ENCODE results near the gene TNRC18. TPM values are rescaled to one million over a fixed set of nuclear protein-coding genes. Genes with fewer than 3 reads are reported as not detected.
A peak's percentile ranks its signal among the peaks of the same experiment; 100 is the strongest.
"Not testable (repeated sequence)": the region's sequence is repeated elsewhere in the genome, so short reads cannot be mapped to it uniquely, and the experiment has no call there.

Gene TNRC18, protein sequence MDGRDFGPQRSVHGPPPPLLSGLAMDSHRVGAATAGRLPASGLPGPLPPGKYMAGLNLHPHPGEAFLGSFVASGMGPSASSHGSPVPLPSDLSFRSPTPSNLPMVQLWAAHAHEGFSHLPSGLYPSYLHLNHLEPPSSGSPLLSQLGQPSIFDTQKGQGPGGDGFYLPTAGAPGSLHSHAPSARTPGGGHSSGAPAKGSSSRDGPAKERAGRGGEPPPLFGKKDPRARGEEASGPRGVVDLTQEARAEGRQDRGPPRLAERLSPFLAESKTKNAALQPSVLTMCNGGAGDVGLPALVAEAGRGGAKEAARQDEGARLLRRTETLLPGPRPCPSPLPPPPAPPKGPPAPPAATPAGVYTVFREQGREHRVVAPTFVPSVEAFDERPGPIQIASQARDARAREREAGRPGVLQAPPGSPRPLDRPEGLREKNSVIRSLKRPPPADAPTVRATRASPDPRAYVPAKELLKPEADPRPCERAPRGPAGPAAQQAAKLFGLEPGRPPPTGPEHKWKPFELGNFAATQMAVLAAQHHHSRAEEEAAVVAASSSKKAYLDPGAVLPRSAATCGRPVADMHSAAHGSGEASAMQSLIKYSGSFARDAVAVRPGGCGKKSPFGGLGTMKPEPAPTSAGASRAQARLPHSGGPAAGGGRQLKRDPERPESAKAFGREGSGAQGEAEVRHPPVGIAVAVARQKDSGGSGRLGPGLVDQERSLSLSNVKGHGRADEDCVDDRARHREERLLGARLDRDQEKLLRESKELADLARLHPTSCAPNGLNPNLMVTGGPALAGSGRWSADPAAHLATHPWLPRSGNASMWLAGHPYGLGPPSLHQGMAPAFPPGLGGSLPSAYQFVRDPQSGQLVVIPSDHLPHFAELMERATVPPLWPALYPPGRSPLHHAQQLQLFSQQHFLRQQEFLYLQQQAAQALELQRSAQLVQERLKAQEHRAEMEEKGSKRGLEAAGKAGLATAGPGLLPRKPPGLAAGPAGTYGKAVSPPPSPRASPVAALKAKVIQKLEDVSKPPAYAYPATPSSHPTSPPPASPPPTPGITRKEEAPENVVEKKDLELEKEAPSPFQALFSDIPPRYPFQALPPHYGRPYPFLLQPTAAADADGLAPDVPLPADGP (N-terminal part only)
- 40.8 and 49.7 TPM in 2 replicates for total RNA-seq (2012; rRNA removed)

DNA sequence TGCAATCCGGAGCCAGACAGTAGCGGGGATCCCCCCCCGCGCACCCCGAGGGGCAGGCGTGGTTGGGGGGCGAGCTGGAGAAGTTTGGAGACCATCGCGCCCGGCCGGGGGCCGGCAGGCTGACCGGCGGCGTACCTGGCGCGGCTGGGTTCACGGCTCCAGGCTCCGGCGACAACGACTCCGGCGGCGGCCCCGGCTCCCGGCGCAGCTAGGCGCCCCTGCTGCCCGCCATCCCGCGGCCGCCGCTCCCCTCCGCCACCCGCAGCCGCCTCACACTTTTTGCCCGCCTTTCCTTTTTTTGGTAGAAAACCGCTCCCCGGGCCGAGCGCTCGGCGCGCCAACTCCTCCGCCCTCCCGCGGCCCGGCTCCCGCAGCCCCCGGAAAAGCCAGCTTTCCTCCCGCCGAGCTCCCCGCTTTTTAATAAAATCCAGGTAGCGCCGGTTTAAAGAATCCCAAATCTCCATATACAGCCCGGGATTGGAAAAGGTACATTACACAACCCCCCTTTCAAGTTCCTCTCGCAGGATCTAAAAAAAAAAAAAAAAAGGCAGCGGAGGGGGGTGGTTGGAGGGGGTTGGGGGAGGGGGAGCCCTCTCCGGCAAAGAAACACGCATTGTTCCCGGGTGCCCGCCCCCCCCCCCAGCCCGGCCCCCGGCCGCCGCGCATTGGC lies at the start of gene TNRC18:
TNRC18 (minus strand) TSS at position 529 of the 670 bp plus-strand sequence. CDS start 2,588 bp downstream, outside the sequence.
- peak within 1 kb of the TSS; percentile 100 for H3K9ac ChIP-seq (ENCODE audit: low read depth, low read length)
- no peaks in the 10 kb centered on the region for H3K27me3 ChIP-seq (ENCODE audit: control insufficient read depth, insufficient read depth, low read length)
- peak within 1 kb of the TSS; percentile 99 for H3K4me3 ChIP-seq (ENCODE audit: low read length)
- H3K4me1 ChIP-seq (ENCODE audit: control insufficient read depth, insufficient read depth, low read length), result peaks cover 19% of the 10 kb centered on the region
- peaks cover 6% of the 10 kb centered on the region for H3K36me3 ChIP-seq (ENCODE audit: insufficient read depth, low read length)
- no peaks in the 10 kb centered on the region for H3K9me3 ChIP-seq (replicated peaks; ENCODE audit: low read length)
- peak within 1 kb of the TSS; percentile 99 for H3K4me2 ChIP-seq (ENCODE audit: low read length)

DNA sequence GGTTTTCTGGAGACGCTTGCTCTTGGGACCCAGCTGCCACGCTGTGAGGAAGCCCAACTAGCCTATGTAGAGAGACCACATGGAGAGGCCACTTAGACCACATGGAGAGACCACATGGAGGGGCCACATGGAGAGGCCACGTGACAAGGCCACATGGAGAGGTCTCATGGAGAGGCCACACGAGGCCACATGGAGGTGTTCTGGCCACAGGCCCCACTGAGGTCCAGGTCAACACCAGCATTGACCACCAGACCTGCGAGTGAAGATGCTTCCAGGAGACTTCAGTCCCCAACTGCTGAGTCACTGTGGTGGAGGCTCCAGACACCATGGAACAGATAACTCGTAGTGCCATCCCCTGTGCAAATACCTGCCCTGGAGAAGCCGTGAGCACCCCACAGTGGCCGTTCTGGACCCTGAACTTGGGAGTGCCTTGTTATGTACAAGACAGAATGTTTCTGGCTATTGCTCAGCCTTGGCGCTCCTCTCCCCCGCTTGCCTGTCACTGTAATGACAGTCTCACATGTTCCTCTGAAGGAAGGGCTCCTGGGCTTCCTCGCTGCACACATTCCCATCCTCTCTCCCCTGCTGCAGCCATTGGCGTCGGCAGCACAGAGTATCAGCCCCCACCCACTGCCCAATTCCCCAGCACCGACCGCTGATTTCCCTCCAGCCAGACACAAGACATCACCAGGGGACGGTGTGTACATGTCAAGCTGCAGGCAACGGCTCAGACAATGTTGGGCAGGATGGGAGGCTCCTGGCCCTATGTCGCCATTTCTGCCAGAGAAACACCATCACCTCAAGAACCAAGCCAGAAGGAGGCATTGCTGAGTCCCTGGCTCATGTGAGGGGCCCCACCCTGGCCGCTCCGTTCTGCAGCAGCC lies 49.0 kb upstream of the TNRC18 start:
- Histone ChIP-seq H3K4me3 (ENCODE audit: low read length) (no peak overlapping the region), H3K36me3 (ENCODE audit: insufficient read depth, low read length) (peaks cover 4% of the 10 kb centered on the region), H3K4me1 (ENCODE audit: control insufficient read depth, insufficient read depth, low read length) (peaks cover 11% of the 10 kb centered on the region), H3K9ac (ENCODE audit: low read depth, low read length) (no peak overlapping the region), H3K9me3 (replicated peaks; ENCODE audit: low read length) (no peaks in the 10 kb centered on the region), H3K4me2 (ENCODE audit: low read length) (no peak overlapping the region), H3K27me3 (ENCODE audit: control insufficient read depth, insufficient read depth, low read length) (no peaks in the 10 kb centered on the region)

DNA sequence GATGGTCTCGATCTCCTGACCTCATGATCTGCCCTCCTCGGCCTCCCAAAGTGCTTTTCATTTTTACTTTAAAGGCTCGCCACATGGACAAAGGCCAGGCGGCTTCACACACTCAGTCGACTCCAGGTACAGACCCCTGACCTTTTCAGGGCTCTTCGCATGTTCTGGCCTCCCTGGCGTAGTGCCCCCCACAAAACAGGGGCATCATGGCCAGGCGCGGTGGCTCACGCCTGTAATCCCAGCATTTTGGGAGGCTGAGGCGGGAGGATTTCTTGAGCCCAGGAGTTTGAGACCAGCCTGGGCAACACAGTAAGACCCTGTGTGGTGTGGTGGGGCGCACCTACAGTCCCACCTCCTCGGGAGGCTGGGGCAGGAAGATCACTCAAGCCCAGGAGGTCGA lies 48.0 kb upstream of the TNRC18 start:
- not testable (repeated sequence) for H3K9me3 ChIP-seq (replicated peaks; ENCODE audit: low read length); H3K4me3 ChIP-seq (ENCODE audit: low read length); H3K27me3 ChIP-seq (ENCODE audit: control insufficient read depth, insufficient read depth, low read length); H3K9ac ChIP-seq (ENCODE audit: low read depth, low read length); H3K4me2 ChIP-seq (ENCODE audit: low read length); H3K36me3 ChIP-seq (ENCODE audit: insufficient read depth, low read length)
- H3K4me1 ChIP-seq (ENCODE audit: control insufficient read depth, insufficient read depth, low read length), result peaks cover 11% of the 10 kb centered on the region

DNA sequence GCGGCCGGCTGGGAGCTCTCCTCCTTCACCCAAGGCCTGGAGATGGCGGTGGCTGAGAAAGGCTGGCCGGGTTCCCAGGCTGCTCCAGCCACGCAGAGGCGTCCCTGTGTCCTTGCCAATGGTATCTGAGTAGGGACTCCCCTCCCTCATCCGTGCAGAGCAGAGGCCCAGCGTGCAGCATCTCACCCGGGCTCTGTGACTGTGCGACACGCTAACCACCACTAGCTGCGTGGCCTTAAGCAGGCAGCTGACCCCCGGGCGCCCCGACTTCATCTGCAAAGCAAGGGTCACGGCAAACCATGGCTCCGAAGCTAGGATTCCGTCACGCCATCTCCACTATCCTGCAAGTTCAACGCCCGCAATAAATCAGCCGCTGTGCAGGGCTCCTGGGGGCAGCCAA lies 47.2 kb upstream of the TNRC18 start:
- H3K27me3 ChIP-seq (ENCODE audit: control insufficient read depth, insufficient read depth, low read length), result no peaks in the 10 kb centered on the region
- H3K9ac ChIP-seq (ENCODE audit: low read depth, low read length), result no peak overlapping the region
- H3K4me2 ChIP-seq (ENCODE audit: low read length), result no peak overlapping the region
- no peak overlapping the region for H3K4me3 ChIP-seq (ENCODE audit: low read length)
- H3K4me1 ChIP-seq (ENCODE audit: control insufficient read depth, insufficient read depth, low read length), result peaks cover 11% of the 10 kb centered on the region
- H3K9me3 ChIP-seq (replicated peaks; ENCODE audit: low read length), result no peaks in the 10 kb centered on the region
- H3K36me3 ChIP-seq (ENCODE audit: insufficient read depth, low read length), result no peaks in the 10 kb centered on the region

DNA sequence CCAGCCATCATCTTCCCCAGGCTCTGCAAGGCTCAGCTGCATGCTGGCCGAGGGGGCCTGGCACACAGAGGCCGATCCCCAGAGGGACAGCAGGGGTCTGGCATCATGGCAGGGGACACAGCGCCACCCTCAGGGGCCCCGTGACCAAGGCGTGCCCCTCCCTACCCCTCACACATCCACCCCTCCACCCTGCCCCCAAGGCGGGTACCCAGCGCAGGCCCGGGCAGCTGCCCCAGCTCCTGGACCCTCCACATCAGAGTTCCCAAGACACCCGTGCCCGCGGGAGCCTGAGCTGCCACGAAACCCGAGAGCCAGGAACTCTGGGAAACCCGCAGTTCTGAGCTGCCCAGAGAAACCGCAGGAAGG lies 46.5 kb upstream of the TNRC18 start:
- Histone ChIP-seq H3K4me3 (ENCODE audit: low read length) (peak overlapping the region; percentile 24), H3K27me3 (ENCODE audit: control insufficient read depth, insufficient read depth, low read length) (no peaks in the 10 kb centered on the region), H3K36me3 (ENCODE audit: insufficient read depth, low read length) (no peaks in the 10 kb centered on the region), H3K4me1 (ENCODE audit: control insufficient read depth, insufficient read depth, low read length) (peaks cover 11% of the 10 kb centered on the region), H3K9ac (ENCODE audit: low read depth, low read length) (peak overlapping the region; percentile 38), H3K9me3 (replicated peaks; ENCODE audit: low read length) (no peaks in the 10 kb centered on the region), H3K4me2 (ENCODE audit: low read length) (peak overlapping the region; percentile 59)

DNA sequence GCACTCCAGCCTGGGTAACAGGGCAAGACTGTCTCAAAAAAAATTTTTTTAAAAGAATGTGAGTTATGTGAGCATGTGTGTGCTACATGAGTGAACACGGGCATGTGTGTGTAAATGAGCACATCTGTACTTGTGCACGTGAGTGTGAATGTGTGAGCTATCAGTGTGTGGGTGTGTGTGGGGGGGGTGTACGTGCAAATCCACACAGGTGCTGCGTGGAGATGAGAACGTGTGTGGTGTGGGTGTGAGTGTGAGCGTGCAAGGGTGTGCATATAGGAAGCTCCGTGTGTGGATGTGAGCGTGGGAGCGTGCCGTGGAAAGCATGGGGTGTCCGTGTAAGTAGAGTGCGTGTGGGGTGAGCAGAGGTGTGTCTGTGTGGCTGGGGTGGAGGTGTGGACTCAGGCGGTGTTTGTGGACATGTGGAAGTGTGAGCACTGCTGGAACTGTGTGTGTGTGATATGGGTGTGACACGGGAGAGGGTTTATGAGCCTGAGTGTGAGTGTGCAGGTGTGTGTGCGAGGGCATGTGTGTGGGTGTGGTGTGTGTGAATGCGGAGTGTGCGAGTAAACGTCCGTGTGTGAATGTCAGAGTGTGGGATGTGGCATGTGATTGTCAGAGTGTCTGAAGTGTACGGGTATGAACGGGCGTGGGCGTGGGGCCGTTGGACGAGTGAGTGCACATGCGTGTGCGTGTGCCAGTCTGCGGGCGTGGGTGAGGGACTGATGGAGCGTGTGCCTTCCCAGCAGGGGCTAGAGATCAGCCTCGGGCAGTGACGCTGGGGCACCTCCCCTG lies 45.9 kb upstream of the TNRC18 start:
- Histone ChIP-seq H3K4me2 (ENCODE audit: low read length) (peak overlapping the region; percentile 59), H3K9me3 (replicated peaks; ENCODE audit: low read length) (no peaks in the 10 kb centered on the region), H3K27me3 (ENCODE audit: control insufficient read depth, insufficient read depth, low read length) (no peaks in the 10 kb centered on the region), H3K4me3 (ENCODE audit: low read length) (peak overlapping the region; percentile 24), H3K36me3 (ENCODE audit: insufficient read depth, low read length) (no peaks in the 10 kb centered on the region), H3K4me1 (ENCODE audit: control insufficient read depth, insufficient read depth, low read length) (peaks cover 11% of the 10 kb centered on the region), H3K9ac (ENCODE audit: low read depth, low read length) (peak overlapping the region; percentile 38)

DNA sequence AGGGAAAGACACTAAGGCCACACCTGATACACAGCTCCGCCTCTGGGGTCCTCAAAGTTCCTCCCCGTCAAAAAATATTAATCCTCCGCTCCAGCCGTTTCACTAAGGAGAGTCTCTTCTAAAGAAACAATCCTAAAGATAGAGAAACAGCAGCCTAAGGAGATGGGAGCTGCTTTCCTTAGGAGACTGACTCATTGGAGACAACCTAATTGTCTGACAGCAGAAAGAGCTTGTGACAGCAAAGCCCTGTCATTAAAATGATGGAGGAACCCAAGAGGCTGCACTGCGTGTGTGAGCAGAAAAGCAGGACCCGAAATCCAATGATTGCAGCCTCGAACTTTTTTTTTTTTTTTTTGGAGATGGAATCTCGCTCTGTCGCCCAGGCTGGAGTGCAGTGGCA lies 44.0 kb upstream of the TNRC18 start:
- Histone ChIP-seq H3K9me3 (replicated peaks; ENCODE audit: low read length) (no peaks in the 10 kb centered on the region), H3K9ac (ENCODE audit: low read depth, low read length) (no peak overlapping the region), H3K4me2 (ENCODE audit: low read length) (no peak overlapping the region), H3K27me3 (ENCODE audit: control insufficient read depth, insufficient read depth, low read length) (no peaks in the 10 kb centered on the region), H3K36me3 (ENCODE audit: insufficient read depth, low read length) (no peaks in the 10 kb centered on the region), H3K4me1 (ENCODE audit: control insufficient read depth, insufficient read depth, low read length) (peaks cover 11% of the 10 kb centered on the region), H3K4me3 (ENCODE audit: low read length) (no peak overlapping the region)

DNA sequence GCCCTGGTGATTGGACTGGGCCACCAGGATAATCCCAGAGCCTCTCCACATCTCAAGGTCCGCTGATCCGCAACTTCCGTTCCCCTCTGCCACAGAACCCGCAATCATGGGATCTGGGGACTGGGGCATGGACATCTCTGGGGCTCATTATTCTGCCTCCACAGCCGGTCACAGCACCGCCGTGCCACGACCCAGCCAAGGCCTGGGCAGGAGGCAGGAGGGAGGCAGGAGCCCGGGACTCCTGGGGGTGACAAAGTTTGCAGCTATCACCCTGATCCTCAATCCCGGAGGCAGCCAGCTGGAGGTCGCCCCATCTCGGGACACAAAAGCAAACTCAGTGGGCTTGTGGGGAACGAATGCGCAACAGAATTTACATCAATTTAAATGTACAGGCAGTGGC lies 42.9 kb upstream of the TNRC18 start:
- Histone ChIP-seq H3K9ac (ENCODE audit: low read depth, low read length) (no peak overlapping the region), H3K9me3 (replicated peaks; ENCODE audit: low read length) (no peaks in the 10 kb centered on the region), H3K36me3 (ENCODE audit: insufficient read depth, low read length) (no peaks in the 10 kb centered on the region), H3K4me3 (ENCODE audit: low read length) (no peak overlapping the region), H3K27me3 (ENCODE audit: control insufficient read depth, insufficient read depth, low read length) (no peaks in the 10 kb centered on the region), H3K4me1 (ENCODE audit: control insufficient read depth, insufficient read depth, low read length) (peaks cover 11% of the 10 kb centered on the region), H3K4me2 (ENCODE audit: low read length) (no peak overlapping the region)

DNA sequence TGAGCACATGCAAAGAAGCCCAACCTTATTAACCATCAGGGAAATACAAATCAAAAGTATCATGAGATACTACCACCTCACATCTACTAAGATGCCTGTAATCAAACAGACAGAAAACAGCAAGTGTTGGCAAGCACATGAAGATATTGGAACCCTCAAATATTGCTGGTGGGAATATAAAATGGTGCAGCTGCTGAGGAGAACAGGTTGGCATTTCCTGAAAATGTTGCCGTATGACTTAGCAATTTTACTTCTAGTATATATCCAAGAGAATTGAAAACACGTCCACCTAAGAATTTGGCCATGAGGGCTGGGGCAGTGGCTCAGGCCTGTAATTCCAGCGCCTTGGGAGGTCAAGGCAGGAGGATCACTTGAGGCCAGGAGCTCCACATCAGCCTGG lies 39.4 kb upstream of the TNRC18 start:
- H3K9ac ChIP-seq (ENCODE audit: low read depth, low read length), result no peak overlapping the region
- H3K9me3 ChIP-seq (replicated peaks; ENCODE audit: low read length), result no peaks in the 10 kb centered on the region
- no peak overlapping the region for H3K4me2 ChIP-seq (ENCODE audit: low read length)
- H3K4me3 ChIP-seq (ENCODE audit: low read length), result no peak overlapping the region
- H3K36me3 ChIP-seq (ENCODE audit: insufficient read depth, low read length), result no peaks in the 10 kb centered on the region
- H3K4me1 ChIP-seq (ENCODE audit: control insufficient read depth, insufficient read depth, low read length), result no peaks in the 10 kb centered on the region
- H3K27me3 ChIP-seq (ENCODE audit: control insufficient read depth, insufficient read depth, low read length), result no peaks in the 10 kb centered on the region

DNA sequence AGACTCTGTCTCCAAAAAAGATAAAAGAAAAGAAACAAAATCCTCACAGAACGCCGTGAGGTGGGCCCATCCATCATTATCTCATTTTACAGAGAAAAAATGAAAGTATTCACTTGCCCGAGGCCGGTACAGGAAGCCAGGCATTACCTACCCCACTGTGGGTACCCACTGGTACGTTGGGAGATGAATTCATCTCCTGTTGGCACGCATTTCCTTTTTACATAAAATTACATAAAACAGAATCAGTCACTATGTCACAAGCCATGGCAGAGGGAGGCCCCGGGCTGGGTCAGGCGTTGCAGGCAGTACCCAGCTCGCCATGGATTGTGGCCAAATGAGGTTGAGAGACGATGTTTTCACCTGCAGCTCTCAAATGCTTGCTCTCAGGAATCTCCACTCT lies 38.6 kb upstream of the TNRC18 start:
- Histone ChIP-seq H3K4me3 (ENCODE audit: low read length) (no peak overlapping the region), H3K4me2 (ENCODE audit: low read length) (no peak overlapping the region), H3K9me3 (replicated peaks; ENCODE audit: low read length) (no peaks in the 10 kb centered on the region), H3K27me3 (ENCODE audit: control insufficient read depth, insufficient read depth, low read length) (no peaks in the 10 kb centered on the region), H3K36me3 (ENCODE audit: insufficient read depth, low read length) (no peaks in the 10 kb centered on the region), H3K9ac (ENCODE audit: low read depth, low read length) (no peak overlapping the region), H3K4me1 (ENCODE audit: control insufficient read depth, insufficient read depth, low read length) (no peaks in the 10 kb centered on the region)

Measured in skeletal muscle satellite cell (primary cell).